ENCODE data around the gene FAM50B. TPM values are rescaled to one million over a fixed set of nuclear protein-coding genes. Genes with fewer than 3 reads are reported as not detected.

The FAM50B gene
- total and polyA plus RNA-seq, 2 of the 4 experiments (the other 2 are of a cell fraction) = 4.1 to 7.4 TPM

DNA sequence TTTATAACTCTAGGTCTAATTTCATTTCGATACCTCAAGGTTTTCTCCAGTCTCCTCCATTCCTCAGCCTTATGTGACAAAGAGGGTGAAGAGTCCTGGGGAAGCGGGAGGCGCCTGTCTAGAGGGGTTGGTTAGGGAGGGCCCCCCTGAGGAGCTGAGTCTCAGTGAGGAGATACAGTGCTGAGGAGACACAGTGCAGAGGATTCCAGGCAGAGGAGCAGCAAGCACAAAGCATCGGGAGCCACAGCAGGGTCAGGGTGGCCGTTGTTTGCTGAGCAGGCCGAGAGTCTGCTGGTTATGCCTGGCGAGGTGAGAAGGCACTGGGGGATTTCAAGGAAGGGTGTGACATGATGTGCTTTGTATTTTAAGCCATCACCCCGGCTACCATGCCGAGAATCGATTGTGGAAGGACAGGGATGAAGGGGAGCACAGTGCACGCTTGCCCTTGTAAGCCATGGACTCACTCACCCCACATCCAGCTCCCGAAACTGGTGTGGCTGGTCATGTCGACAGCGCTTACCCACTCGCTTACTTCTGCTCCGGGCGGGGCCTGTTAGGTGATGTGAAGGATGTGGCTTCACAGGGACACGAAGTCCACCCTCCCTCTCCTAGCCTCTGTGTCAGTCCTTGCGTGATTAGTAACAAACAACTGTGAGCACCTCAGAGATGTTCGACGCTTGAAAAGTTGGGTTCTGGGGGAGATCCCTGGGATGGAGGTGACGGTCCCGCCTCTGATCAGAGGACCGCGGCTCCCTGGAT, 30.2 kb downstream of the FAM50B start:
- Histone ChIP-seq H3K23ac (ENCODE audit: low read depth, low read length) (no peak overlapping the region), H3K27ac (ENCODE audit: insufficient read depth, low read length) (no peak overlapping the region), H3K4me2 (ENCODE audit: low read depth, low read length) (no peak overlapping the region), H2AK9ac (replicated peaks; ENCODE audit: low read depth, low read length, poor library complexity) (no peak overlapping the region), H3K4ac (ENCODE audit: low read depth, low read length) (no peak overlapping the region), H2AFZ (replicated peaks; ENCODE audit: low read length, poor library complexity) (no peak overlapping the region), H3K4me1 (ENCODE audit: control insufficient read depth, insufficient read depth, low read length) (peaks cover 7% of the 10 kb centered on the region), H3K79me1 (ENCODE audit: low read depth in 1 of 2, low read length in 2 of 2) (no peaks in the 10 kb centered on the region), H3K27me3 (ENCODE audit: control insufficient read depth, insufficient read depth, low read length) (no peaks in the 10 kb centered on the region), H4K91ac (ENCODE audit: insufficient read depth, low read depth, low read length) (no peak overlapping the region), H3K14ac (replicated peaks; ENCODE audit: low read depth, low read length) (no peak overlapping the region), H4K8ac (ENCODE audit: low read depth in 2 of 2, low read length in 2 of 2) (no peak overlapping the region), H2BK5ac (ENCODE audit: low read depth, low read length, poor library complexity, severe bottlenecking) (no peak overlapping the region), H4K5ac (ENCODE audit: low read depth, low read length) (no peak overlapping the region), H3K18ac (ENCODE audit: low read depth, low read length) (no peak overlapping the region), H3K36me3 (ENCODE audit: control insufficient read depth, insufficient read depth, low read length) (no peaks in the 10 kb centered on the region), H3K56ac (ENCODE audit: extremely low read depth, insufficient read depth, low read length) (no peak overlapping the region), H3K4me3 (ENCODE audit: insufficient read depth, low read depth, low read length) (no peak overlapping the region), H2AK5ac (ENCODE audit: low read depth, low read length) (no peak overlapping the region), H4K20me1 (ENCODE audit: insufficient read depth, low read length) (no peaks in the 10 kb centered on the region; the same call in 1 of the 2 replicates), H3K9me1 (ENCODE audit: insufficient read depth, low read length) (no peaks in the 10 kb centered on the region; the same call in 1 of the 2 replicates), H2BK120ac (ENCODE audit: low read depth, low read length) (no peak overlapping the region), H2BK15ac (ENCODE audit: low read depth, low read length) (no peak overlapping the region), H2BK20ac (ENCODE audit: low read depth, low read length) (no peak overlapping the region), H3K9ac (ENCODE audit: low read depth, low read length) (no peak overlapping the region), H3K9me3 (ENCODE audit: control insufficient read depth, insufficient read depth, low read length) (no peaks in the 10 kb centered on the region)
- ChIA-PET CTCF (no interaction called here), POLR2A (ENCODE audit: unreplicated experiment) (no interaction called here)
- TF ChIP-seq RCOR1 (IDR thresholded peaks at IDR 0.05; ENCODE audit: insufficient replicate concordance, low read length) (no peak), MAFK (IDR thresholded peaks at IDR 0.05; ENCODE audit: low read depth, low read length) (no peak), CTCF (conservative IDR thresholded peaks at IDR 0.05; ENCODE audit: low read depth, low read length) (no peak), CEBPB (IDR thresholded peaks at IDR 0.05; ENCODE audit: low read depth, low read length) (no peak), MAZ (IDR thresholded peaks at IDR 0.05; ENCODE audit: borderline replicate concordance, low read depth, low read length) (no peak), MXI1 (IDR thresholded peaks at IDR 0.05; ENCODE audit: borderline replicate concordance, low read depth, low read length) (no peak), RAD21 (IDR thresholded peaks at IDR 0.05; ENCODE audit: low read length) (no peak), POLR2A (IDR thresholded peaks at IDR 0.05; ENCODE audit: low read depth, low read length) (no peak), BHLHE40 (IDR thresholded peaks at IDR 0.05; ENCODE audit: low read depth, low read length) (no peak), RFX5 (IDR thresholded peaks at IDR 0.05; ENCODE audit: low read depth, low read length) (no peak), CHD1 (IDR thresholded peaks at IDR 0.05; ENCODE audit: low read depth, low read length) (no peak), NFE2L2 (IDR thresholded peaks at IDR 0.05; ENCODE audit: low read depth, low read length) (no peak), SMC3 (IDR thresholded peaks at IDR 0.05; ENCODE audit: low read depth, low read length) (no peak)
- TF ChIP-seq, protein P1, sequence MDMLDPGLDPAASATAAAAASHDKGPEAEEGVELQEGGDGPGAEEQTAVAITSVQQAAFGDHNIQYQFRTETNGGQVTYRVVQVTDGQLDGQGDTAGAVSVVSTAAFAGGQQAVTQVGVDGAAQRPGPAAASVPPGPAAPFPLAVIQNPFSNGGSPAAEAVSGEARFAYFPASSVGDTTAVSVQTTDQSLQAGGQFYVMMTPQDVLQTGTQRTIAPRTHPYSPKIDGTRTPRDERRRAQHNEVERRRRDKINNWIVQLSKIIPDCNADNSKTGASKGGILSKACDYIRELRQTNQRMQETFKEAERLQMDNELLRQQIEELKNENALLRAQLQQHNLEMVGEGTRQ (IDR thresholded peaks at IDR 0.05; ENCODE audit: low read depth, low read length) = no peak
- TF ChIP-seq, protein P2, sequence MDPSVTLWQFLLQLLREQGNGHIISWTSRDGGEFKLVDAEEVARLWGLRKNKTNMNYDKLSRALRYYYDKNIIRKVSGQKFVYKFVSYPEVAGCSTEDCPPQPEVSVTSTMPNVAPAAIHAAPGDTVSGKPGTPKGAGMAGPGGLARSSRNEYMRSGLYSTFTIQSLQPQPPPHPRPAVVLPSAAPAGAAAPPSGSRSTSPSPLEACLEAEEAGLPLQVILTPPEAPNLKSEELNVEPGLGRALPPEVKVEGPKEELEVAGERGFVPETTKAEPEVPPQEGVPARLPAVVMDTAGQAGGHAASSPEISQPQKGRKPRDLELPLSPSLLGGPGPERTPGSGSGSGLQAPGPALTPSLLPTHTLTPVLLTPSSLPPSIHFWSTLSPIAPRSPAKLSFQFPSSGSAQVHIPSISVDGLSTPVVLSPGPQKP (IDR thresholded peaks at IDR 0.05; ENCODE audit: borderline replicate concordance, low read depth, low read length) = no peak
- WGBS, 2 experiments (ENCODE audit: extremely low coverage in 2 of 2, insufficient read length in 1 of 2) = 87% methylated on average over 8 of the region's 25 CpGs; no CpG with 5 or more reads in 1 of the 2 experiments
- DNase-seq (no peak), ATAC-seq (ENCODE audit: low read depth) (no peak)
- in situ Hi-C loops (cut with MboI; ENCODE audit: low sequenced_read_pairs) = no loop called here
- intact Hi-C loops (cut with micrococcal nuclease) = no loop called here
- BruUV-seq (replicated peaks) = no TSS peak
- dilution Hi-C loops (cut with HindIII; ENCODE audit: low sequenced_read_pairs, unreplicated experiment) = no loop called here

All from IMR-90 (cell line).